GM13977 (cell line): ENCODE measurements around the gene NDUFS2.

ENCODE experiments used
- DNase-seq: peaks from one replicate; pipeline ENCODE4 v3.0.0; 2012; ENCODE audit warnings: low spot score
- CTCF ChIP-seq: IDR thresholded peaks from 2 replicates; pipeline ENCODE4 v1.5.1; 2012; ENCODE audit warnings: mild to moderate bottlenecking, control low read depth; ENCODE audit not compliant: insufficient read depth; ENCODE audit errors: extremely low read depth, missing control alignments
- in situ Hi-C: fragments of 300-500 bp; cut with MboI; formaldehyde crosslinking; loops from one replicate; pipeline ENCODE4 v1.12.0; 2022; ENCODE audit warnings: low sequenced_read_pairs, low pct_unique_long_range_greater_than_20kb, mixed read lengths, inconsistent platforms; ENCODE audit not compliant: unreplicated experiment

Gene NDUFS2

GRCh38 chr1:161176468-161177111 is 25.6 kb upstream of the NDUFS2 start:
- in situ Hi-C loops: loop anchor here (25.0 kb wide), 1 partner anchor 536 kb away; the partner anchor contains the start of genes FCRLA and FCRLB

DNA sequence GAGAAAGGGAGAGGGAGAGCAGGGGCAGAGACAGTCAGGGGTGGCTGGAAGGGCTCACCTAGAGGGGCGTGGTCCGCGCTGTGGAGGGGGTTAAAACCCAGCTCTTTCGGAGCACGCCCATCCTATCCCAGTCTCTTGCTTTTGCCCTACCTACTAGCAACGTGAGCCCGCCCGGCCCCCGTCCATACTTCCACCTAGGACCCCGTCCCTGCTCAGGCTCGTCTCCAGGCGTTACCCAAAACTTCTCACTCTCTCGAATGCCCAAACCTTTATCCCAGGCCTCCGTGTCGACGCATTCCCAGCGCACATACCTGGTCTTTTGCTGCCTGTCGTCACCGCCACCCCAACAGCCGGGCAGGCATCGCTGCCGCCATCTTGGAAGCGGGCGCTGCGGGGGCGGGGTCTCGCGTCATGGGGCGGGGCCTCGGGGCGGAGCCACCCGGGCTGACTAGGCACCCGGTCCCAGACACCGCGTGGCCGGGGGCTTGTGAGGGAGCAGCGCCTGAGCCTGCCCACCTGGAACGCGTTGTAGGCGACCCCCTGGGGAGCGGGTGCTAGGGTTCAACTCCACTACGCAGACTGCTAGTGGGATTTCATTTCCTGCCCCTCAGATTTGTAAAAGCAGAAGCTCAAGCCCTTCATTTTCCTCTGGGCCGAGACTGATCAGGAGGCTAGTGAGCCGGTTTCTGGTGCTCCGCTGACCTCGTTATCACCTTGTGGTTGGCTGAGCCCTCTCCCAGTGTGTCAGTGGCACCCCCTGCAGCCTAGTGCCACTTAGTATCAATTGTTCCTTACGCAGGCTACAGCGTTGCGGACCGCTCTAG is 24.8 kb upstream of the NDUFS2 start, which contains the start of gene B4GALT3:
B4GALT3 (minus strand) TSS at position 396 of the 824 bp plus-strand sequence. CDS start 1,447 bp downstream, outside the sequence.
- no peak for TF ChIP-seq CTCF
- peak; percentile 95 for DNase-seq
- in situ Hi-C loops: loop anchor here (25.0 kb wide), 1 partner anchor 535 kb away; the partner anchor contains the start of genes FCRLA and FCRLB

More at GRCh38 chr1:161176468-161177111, 25.6 kb upstream of the NDUFS2 start:
- TF ChIP-seq CTCF: no peak
- DNase-seq: no peak

DNA sequence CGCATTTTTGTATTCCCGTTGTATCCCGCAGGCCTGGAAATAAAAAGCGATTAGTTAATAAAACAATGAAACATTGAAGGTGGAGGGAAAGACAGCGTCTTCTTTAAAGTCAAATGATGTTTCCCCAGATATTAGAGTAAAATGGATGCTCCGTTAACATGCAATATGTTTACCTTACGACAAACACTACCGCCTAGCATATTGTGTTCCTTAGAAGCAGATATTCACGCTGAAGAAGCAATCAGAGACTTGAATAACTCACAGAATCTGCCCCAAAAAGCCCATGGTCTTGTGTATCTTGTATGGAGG is 24.3 kb upstream of the NDUFS2 start:
- TF ChIP-seq CTCF: no peak
- DNase-seq: no peak
- in situ Hi-C loops: loop anchor here (25.0 kb wide), 1 partner anchor 534 kb away; the partner anchor contains the start of genes FCRLA and FCRLB

DNA sequence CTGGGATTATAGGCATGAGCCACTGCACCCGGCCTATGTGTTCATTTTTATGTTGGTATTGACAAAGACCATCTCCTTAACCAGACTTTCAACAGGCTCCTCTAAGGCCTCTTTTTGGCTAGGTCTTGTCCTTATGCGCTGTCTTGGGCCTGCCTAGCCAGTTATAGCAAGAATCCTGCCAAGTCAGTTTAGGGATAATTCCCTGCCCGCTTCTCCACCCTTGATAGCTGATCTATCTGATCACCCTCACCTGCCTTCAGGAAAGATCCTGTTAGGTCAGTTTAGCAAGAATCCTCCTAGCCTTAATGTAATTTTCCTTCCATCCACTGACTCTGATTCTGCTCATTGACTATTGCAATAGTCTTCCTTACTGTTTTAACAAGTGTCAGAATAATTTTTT is 22.5 kb upstream of the NDUFS2 start:
- no peak for TF ChIP-seq CTCF
- in situ Hi-C loops: loop anchor here (25.0 kb wide), 1 partner anchor 533 kb away; the partner anchor contains the start of genes FCRLA and FCRLB
- DNase-seq: no peak

- no peak for DNase-seq
- in situ Hi-C loops: loop anchor here (25.0 kb wide), 1 partner anchor 532 kb away; the partner anchor contains the start of genes FCRLA and FCRLB
- peak; percentile 37 for TF ChIP-seq CTCF
Measured at GRCh38 chr1:161180639-161181038, 21.5 kb upstream of the NDUFS2 start.

- TF ChIP-seq CTCF: no peak
- no peak for DNase-seq
- in situ Hi-C loops: loop anchor here (25.0 kb wide), 1 partner anchor 530 kb away; the partner anchor contains the start of genes FCRLA and FCRLB
Measured at GRCh38 chr1:161182214-161182613, 20.0 kb upstream of the NDUFS2 start.
